T-helper 2 cell (primary cell): ENCODE measurements around the gene LPIN1.

ENCODE experiments used
- DNase-seq, 5 experiments: peaks; one replicate each; pipeline versions ENCODE4 v3.0.0 to v3.0.0-alpha.2; 2012 to 2022
- total RNA-seq, 2 donors: gene quantifications; one replicate each; lab custom pipeline; 2026; lab: John Stamatoyannopoulos, UW

The LPIN1 gene
- total RNA-seq = 154 to 246 reads per million in 2 donors

GRCh38 chr2:11746376-11746806, at the start of gene LPIN1:
LPIN1 (plus strand) TSS chr2:11746632; CDS start chr2:11765542, 18,910 bp downstream.
- peak; percentile 79 to 90 (median 81) for DNase-seq

DNA sequence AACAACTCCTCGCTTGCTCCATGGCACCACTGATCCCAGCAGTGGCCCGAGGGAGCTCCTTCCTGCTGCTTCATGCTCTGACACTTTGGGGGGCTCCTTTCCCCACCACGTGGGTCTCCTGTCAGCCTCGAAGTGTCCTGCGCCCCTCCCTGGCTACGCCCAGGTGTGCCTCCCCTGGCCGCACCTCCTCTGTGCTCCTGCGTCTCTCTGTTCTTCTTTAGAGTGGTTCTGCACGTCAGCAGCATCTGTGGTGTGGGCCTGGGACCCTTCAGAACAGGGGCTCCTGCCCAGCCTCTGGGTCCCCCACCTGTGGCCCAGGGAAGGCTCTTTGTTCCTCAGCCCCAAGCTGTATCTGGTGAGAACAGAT, 49.7 kb upstream of the LPIN1 start:
- DNase-seq = no peak

DNA sequence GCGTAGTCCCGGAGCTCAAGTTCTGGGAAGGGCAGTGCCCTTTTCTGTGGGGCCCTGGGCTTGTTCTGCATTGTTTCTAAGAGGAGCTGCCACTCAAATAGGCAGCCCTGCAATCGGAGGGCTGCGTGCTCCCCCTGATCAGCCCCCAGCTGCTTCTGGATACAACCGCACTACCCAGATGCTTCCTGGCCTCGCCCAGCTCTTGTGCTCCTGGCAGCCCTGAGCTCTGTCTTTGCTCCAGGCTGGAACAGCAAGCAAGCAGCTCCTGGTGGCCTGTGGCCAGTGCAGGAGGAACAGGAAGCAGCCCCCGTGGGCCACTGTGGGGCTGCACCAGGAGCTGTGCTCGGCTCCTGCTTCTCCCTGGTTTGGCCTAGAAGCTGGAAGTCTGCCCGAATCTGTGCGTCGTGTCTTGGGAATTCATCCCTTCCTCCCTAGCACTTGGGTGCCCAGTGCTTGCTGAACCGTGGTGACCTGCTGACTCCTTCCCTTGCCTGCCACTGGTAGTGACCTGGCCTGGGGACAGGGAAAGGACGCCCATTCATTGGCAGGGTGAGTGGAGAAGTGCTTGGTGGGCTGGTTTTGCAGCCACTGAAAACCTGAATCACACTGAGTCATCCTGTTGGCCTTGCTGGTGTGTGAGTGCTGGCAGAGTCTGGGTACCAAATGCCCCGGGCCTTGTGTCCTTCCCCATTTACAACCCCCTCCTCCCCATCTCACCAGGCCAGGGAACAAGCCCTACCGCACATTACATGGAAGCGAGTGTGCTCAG, 49.1 kb upstream of the LPIN1 start:
- no peak for DNase-seq

GRCh38 chr2:11698009-11698922, 48.2 kb upstream of the LPIN1 start:
- DNase-seq = no peak

DNA sequence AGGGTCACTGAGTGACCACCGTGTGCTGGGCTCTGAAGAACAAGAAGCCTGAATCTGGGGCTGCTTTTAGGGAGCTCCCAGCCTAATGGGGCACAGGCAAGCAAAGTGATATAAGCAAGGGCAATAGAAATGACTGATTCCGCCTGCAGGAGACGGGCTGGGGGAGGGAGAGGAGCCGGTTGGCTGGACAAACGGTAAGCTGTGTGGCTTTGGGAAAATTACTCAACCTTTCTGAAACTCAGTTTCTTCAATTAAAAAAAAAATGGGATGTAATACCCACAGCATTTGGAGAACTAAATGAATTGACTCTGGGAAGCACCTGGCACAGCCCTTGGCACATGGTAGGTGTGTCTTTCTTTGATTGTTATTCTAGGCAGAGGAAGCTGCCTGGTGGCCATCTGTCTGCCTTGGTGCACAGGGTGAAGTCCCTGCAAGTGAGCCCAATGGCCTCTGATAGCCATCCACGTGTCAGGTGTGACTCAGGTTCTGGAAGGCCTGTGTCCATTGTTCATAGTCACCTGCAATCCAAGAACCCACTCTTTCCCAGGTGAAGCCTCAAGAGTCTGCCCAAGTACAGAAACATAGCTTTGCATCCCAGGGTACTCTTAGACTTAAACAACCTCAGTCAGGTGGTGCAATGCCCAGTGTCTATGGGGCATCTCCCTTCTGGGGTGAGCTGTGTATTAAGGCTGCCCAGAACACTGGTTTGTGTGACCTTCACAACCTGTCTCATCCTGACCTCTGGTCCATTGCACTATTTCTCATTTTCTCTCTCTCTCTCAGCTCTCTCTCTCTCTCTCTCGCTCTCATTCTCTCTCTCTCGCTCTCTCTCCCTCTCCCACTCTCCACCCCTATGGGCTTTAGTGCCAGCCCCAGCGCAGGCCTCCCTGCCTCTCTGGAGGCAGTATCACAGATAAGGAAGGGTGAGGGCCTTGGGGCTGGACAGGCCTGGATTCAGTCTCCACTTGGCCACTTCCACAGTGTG, 46.5 kb upstream of the LPIN1 start:
- DNase-seq = no peak

DNA sequence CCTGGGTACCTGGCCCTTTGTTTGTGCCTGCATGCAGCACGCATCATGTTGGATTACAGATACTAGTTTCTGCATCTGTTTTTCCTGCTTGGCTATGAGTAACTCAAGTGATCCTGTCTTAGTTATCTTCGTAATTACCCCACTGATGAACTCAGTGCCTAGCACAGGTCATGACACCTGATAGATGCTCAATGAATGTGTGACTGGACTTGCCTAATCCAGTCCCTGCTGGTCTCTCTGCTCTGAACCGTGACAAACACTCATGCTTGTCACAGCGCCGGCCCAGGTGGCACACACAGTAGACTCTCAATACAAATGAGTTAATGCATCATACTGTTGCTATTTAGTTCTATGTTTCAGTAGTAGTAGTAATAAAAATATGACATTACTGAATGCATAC, 45.2 kb upstream of the LPIN1 start:
- no peak for DNase-seq

GRCh38 chr2:11701751-11702301, 44.6 kb upstream of the LPIN1 start:
- no peak for DNase-seq

GRCh38 chr2:11702946-11703345, 43.5 kb upstream of the LPIN1 start:
- DNase-seq = no peak

DNA sequence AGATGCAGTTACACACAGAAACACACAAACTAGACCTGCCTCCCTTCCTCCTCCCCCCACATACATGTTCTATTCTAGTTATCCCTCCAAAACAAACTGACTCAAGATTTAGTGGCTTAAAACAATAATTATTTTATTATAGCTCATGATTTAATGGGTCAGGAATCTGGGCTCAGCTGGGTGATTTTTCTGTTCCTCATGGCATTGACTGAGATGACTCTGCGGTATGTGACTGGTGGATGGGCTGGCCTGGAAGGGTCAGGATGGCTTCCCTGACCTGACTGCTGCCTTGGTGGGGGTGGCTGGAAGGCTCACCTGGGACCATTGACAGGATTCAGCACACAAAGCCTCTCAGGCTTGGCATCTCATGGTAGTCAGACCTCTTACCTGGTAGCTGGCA, 42.7 kb upstream of the LPIN1 start:
- no peak for DNase-seq

DNA sequence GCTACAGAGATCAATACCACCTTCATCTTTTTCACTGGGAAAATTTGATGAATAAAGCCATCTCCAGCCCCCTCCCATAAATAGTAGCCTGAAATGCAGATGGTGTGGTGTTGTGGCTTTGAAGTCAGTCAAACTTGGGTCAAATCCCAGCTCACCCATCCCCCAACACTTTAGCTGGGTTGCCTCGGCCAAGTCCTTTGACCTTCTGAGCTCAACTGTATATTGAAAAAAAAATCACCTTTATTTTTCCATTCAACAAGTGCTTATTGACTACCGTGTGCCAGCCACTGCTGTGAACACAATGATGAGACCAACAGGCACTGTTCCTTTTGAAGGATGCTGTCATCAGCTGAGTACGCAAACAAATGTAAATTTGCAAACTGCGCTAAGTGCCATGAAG, 41.4 kb upstream of the LPIN1 start:
- DNase-seq = no peak

GRCh38 chr2:11705711-11706110, 40.7 kb upstream of the LPIN1 start:
- DNase-seq = no peak

GRCh38 chr2:11708106-11708505, 38.3 kb upstream of the LPIN1 start:
- DNase-seq = no peak

DNA sequence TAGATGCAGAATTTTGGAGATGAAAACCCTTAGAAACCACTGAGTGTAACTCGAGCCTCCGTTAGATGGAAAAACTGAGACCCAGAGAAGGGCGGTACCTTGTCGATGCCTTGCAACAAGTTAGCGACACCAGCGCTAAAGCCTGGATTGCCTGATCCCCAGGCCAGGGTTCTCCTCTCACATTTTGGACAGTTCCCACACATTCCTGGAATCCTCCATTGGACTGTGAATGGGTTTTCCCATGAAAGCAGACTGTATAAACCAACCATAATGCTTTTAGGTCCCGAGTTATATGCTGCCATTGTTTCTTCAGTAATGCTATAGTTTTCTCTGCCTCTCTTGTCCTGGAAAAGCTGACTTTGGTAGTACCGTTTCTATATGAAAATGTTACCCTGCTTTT, 37.1 kb upstream of the LPIN1 start:
- no peak for DNase-seq

DNA sequence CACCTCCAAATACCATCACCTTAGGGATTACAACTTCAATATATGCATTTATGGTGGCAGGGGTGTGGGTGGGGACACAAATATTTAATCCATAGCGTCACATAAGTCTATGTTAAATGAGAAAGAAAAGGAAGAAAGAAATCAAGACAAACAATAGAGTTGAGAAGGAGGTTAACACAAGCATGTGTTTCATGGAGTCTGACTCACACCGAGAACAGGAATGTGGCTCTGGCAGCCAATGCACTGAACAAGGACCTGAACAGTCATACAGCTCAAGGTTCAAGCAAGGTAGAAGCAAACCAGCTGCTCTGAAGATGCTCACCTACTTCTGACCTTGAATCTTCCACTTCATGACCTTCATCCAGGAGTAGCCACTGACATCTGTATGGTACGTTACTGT, 36.2 kb upstream of the LPIN1 start:
- DNase-seq = no peak

DNA sequence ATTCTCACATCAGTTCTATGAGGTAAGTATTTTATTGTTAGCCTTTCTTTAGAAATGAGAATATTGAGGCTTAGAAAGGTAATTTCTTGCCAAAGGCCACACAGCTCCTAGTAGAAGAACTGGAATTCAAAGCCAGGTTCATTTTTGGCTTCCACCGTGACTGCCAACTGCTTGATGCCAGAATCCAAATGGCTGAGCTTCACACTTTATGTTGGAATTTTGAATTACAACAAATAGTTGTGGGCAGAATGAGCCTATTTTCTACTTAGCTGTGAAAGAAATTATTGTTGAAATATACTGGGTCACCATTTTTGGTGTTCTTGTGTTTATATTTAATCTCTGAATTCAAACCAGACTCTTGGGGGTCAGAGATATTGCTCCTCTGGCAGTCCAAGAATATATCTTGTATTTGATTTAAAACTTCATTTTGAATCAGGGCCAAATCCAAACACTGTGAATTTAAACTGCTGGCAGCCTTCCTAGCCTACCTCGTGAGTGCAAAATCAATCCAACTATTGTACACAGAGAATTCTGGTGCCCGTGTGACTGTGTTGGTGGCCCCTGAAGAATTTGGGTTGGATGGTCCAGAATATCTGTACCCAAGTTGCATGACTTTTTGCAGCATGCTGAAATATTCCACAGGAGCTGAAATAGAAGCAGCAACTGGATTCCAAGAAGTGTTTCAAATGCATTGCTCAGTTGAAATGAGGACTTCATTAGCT, 35.6 kb upstream of the LPIN1 start:
- no peak for DNase-seq

DNA sequence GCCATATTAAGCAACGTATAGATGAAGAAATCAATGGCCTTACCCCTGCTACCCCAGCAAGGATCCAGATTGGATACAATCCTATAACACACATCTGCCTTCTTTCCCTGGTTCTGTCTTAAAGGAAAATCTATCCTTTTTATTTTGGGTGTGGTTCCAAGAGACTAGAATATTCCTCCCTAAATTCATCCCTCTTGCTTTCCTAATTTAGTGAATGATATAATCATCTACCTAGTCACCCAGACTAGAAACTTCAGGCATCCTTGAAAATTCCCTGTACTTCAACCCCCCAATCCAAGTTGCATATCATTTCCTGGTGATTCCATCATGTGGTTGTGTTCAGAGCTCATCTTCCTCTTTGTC, 35.1 kb upstream of the LPIN1 start:
- DNase-seq = no peak

DNA sequence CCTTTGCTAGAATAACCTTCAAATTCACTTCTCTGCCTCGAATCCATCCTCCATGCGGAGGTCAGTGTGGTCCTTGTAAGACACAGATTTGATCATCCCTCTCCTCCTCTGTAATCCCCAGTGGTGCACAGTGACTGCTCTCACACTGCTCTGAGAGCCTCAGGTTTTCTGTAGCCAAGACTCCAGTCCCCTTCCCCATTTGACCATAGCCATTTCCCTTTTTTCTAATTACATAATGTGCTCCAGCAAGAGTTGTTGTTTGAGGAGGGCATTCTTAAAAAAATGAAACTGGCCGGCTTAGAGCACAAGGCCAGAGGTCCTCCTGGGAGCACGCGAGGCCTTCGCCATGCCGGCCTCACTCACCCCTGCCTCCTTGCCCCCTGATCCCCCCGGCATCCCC, 34.7 kb upstream of the LPIN1 start:
- DNase-seq = no peak

DNA sequence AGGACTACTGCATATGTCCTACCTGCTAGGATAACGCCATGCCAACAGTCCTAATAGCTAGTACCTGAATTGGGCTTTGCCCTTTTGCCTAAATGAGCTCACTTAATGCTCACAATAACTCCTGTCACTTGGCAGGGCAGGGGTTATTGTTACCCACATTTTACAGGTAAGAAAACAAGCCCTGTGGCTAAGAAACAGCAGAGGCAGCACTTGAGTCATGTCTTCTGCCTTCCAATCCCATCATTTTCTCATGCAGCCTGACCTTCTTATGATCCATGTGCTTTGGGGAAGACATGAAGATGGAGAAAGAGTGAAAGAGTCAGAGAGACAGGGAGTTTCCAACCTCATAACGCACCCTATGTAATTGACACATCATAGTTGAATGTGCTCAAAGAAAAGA, 33.6 kb upstream of the LPIN1 start:
- no peak for DNase-seq

GRCh38 chr2:11713815-11714214, 32.6 kb upstream of the LPIN1 start:
- DNase-seq = no peak

DNA sequence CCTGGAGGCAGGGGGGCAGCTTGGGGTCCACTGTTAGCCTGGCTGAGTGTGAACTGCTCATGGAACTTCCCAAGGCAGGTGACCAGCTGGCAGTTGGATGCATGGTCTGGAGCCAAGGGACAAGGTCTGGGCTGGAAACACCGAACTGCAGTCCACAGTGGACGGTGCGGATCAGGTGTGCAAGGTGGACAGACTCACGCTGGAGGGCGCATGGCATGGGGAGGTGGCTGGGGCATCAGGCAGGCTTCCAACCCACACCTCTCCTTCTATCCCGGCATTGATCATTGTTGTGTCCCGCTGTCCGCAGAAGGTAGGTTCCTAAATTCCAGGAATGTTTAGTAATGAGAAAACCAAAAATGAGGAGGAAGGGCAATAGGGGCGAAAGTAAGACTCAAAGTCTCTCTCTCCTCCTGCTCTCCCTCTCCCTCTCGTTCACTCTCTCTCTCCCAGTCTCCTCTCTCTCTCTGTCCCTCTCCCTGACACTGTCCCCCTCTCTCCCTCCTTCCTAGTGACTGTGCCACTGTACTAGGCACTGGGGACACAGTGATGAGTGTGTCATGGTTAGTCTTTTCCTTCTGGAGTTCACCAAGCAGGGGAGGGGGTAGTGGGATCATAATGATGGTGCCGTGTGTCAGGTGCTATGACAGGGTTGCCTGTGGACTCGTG, 30.3 kb upstream of the LPIN1 start:
- DNase-seq = no peak

GRCh38 chr2:11716689-11717321, 29.6 kb upstream of the LPIN1 start:
- DNase-seq = no peak
